ENCODE measurements around the gene SORL1-AS1.

SORL1-AS1 gene

DNA sequence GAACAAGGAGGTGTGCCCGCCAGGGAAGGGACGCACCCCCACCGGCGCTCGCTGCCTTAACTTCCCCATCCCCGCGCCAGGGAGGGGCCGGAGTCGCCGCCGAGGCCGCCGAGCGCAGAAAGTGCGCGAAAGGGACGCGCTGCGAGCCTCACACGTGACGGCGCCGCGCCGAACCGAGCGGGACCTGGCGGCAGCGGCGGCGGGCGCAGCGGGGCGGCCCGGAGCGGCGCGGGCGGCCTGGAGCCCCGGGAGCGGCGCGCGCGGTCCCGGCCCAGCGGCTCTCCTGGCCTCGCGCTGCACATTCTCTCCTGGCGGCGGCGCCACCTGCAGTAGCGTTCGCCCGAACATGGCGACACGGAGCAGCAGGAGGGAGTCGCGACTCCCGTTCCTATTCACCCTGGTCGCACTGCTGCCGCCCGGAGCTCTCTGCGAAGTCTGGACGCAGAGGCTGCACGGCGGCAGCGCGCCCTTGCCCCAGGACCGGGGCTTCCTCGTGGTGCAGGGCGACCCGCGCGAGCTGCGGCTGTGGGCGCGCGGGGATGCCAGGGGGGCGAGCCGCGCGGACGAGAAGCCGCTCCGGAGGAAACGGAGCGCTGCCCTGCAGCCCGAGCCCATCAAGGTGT lies 670 bp downstream of the SORL1-AS1 start, which contains the start of gene SORL1:
Gene SORL1 (plus strand): TSS at position 329 of the 623 bp plus-strand sequence. CDS start 18 bp downstream, at position 347.
- DNase-seq (ENCODE audit: low spot score) = peak; percentile 81

DNA sequence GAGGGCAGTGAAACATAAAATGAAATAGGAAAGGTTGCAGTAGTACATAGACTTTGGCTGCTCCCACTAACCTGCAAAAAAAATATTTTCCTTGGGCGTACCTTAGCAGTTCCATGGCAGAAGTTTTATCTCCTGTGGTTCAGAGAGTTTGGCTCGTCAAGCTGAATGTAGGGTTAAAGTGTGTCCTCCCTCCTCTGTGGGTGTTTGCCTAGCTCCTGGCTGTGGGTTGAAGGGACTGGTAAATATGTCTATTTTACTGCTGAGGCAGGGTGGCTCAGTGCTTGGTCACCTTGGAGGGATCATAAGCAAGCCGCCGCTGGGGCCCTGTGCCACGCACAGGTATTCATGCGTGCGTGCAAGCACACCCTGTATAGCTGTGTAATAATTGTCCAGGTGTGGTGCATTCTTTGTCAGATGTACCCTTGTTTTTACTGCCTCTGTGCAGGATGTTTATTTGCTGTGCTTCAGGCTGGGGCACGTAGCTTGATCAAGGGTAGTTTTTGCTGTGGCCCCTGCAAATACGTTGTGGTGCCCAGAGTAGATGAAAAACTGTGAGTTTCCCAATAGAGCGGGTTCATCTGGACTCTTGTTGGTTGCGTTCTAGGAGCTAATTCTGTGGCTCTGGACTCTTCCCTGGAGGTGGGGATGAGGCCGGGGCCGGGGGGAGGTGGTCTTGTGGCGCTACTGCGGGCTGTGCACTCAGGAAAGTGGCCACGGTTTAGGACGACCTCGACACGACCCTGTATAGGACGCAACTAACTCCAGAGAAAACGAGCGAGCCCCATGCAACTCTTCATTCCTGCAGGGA lies 1.4 kb downstream of the SORL1-AS1 start:
- DNase-seq (ENCODE audit: low spot score) = peak; percentile 68

GRCh38 chr11:121450401-121450800 lies 2.4 kb downstream of the SORL1-AS1 start:
- DNase-seq (ENCODE audit: low spot score) = no peak

GRCh38 chr11:121449626-121450025 lies 3.1 kb downstream of the SORL1-AS1 start:
- no peak for DNase-seq (ENCODE audit: low spot score)

GRCh38 chr11:121449123-121449522 lies 3.6 kb downstream of the SORL1-AS1 start:
- no peak for DNase-seq (ENCODE audit: low spot score)

DNA sequence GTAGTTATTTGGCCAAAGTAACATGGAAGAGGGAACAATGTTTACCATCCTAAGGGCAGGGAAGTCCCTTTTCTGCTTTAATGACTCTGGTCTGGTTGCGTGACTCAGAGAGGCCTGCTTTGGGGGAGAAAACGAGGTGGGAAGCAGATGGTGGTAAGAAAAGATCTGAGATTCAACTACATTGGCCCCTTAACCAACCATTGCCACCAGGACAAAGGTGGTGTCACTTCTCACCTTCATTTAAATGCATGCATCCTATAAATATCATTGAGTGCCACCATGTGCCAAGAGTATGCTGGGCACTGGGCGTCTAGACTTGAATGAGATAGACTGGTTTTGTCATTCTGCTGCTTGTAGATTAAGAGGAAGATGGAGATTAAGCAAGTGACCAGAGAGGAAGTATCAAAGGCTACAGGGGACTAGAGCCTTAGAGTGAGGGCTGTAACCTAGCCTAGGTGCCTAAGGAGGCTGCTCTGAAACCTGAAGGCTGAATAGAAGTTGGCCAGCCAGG lies 4.3 kb downstream of the SORL1-AS1 start:
- DNase-seq (ENCODE audit: low spot score) = no peak

GRCh38 chr11:121448011-121448410 lies 4.8 kb downstream of the SORL1-AS1 start:
- no peak for DNase-seq (ENCODE audit: low spot score)

DNA sequence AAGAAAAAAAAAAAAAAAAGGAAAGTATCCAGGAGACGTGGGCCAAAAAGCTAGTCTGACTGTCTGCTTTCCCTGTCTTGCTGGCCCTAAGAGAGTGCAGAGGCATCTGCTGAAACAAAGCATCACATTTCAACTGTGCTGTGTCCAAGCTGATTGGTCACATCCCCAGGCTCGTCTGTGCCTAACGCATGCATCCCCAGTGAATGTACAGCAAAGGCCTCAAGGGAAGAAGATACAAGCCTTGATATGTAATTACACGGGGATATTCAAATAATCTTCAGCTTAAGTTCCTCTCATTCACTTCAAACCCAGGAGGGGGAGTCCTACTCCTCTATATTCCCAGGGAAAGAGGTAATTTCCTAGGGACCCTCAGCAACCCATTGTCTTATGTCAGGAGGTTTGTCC lies 6.0 kb downstream of the SORL1-AS1 start:
- DNase-seq (ENCODE audit: low spot score) = no peak

DNA sequence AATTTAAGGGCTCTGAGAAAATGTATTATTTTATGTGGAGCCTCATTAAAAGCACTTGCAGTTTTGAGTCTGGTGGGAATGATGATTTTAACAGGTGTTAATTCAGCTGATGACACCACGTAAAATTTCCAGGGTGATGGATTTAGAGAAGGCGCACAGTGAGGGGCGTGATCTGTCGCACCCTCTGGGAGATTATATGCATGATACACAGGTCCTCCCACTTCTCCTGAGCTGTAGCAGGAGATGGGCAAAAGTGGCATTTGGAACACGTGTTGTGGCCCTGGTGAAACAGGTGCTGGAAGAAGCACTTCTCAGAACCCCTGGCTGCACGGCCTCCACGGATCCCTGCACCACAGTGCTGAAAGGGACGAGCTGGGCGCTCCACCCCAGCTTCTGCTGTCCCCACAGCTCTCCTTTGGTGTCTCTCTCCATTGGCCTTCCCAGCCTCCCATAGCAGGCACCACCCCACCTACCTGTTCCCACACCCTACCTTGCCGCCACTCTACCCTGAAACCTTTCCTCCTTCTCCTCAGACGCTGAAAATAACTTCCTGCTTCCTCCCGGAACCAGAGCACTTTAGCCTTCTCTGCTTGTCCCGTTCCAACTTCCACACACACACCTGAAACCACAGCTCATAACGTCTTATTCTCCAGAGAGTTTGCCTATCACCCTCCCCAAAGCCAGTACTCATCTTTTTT lies 7.5 kb downstream of the SORL1-AS1 start:
- DNase-seq (ENCODE audit: low spot score) = no peak

- DNase-seq (ENCODE audit: low spot score) = no peak
Measured at GRCh38 chr11:121444526-121444925, 8.2 kb downstream of the SORL1-AS1 start.

DNA sequence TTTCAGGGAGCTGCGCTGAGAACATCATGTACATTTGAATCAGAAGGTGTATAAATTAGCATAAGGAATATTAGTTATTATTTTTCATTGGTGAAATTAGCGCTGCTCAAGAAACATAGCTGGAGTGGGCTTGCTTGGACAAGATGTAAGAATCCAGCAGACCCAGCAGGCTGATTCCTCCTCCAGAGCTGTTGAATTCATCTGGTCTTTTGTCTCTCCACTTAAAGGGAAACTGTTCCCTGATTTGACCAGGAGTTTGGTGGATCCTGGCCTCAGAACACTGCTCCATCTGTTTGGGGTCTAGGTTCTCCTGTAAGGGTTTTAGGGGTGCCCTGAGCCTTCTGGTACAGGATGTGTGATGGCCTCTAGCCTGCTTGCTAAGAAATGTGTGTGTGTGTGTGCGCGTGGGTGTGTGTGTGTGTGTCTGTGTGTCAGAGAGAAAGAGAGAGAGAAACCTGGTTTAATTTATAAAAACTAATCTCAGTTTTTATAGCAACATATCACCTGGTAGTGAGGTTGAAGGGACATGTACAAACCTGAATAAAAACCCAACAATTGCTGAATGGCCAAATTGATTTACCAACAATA lies 9.0 kb downstream of the SORL1-AS1 start:
- DNase-seq (ENCODE audit: low spot score) = no peak

DNA sequence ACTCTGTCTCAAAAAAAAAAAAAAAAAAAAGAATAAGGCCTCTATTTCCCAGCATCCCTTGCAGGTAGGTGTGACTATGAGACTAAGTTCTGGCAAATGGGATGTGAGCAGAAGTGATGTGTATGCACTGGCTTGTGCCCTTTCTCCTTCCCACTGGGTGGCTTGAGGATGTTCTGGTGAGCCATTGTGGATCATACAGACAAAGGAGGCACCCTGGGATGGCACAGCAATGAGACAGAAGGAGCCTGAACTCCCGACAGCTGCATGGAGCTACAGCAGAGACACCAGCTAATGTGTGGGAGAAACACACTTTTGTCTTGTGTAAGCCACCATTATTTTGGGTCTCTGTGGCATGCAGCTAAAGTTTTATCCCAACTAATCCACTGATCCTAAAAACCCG lies 11.2 kb downstream of the SORL1-AS1 start:
- DNase-seq (ENCODE audit: low spot score) = no peak

- no peak for DNase-seq (ENCODE audit: low spot score)
Measured at GRCh38 chr11:121439759-121440158, 13.0 kb downstream of the SORL1-AS1 start.

- no peak for DNase-seq (ENCODE audit: low spot score)
Measured at GRCh38 chr11:121439337-121439736, 13.4 kb downstream of the SORL1-AS1 start.

DNA sequence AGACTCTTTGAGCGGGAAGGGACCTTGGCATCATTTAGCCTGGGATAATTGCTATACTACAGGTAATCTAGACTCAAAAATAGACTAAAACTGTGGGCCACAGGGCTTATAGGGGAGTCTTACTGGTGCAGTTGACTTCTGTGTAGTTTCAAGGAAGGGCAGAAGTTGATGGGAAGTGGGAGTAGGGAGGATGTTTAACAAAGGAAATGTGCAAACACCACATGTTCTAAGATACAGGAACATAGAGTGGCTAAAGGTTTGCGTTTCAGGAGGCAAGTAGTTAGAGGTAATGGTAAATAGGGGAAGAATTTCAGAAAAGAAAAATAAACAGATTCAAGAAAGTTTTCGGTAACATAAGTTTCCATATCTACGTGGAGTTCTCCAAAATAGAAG lies 15.1 kb downstream of the SORL1-AS1 start:
- no peak for DNase-seq (ENCODE audit: low spot score)

DNA sequence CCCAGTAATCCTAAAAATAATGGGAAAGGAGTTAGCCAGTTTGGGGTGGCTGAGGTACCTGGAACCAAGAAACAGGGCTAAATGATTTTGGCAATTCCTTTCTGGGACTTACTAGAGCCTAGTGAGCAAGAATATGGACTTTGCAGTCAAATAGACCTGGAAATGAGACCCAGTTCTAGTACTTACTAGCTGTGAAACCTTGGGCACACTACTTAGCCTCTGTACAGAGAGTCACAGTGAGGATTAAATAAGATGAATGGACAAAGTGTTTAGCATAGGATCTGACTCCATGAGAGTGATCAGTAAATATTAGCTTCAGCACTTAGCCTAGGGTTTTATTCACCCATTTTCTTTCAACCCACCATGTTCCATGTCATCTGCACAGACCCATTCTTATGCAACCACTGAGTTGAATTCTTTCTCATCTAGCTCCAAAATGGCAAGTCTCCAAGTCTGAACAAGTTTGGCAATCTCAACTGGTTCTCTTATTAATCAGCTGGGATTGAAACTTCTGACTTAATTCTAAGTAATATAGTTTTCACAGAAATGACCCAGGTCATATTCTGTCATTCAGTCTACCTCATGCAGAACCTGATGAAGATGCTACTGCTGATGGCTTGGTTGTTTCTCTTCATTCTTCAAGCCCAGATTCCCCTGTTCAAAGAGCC lies 15.6 kb downstream of the SORL1-AS1 start:
- no peak for DNase-seq (ENCODE audit: low spot score)

DNA sequence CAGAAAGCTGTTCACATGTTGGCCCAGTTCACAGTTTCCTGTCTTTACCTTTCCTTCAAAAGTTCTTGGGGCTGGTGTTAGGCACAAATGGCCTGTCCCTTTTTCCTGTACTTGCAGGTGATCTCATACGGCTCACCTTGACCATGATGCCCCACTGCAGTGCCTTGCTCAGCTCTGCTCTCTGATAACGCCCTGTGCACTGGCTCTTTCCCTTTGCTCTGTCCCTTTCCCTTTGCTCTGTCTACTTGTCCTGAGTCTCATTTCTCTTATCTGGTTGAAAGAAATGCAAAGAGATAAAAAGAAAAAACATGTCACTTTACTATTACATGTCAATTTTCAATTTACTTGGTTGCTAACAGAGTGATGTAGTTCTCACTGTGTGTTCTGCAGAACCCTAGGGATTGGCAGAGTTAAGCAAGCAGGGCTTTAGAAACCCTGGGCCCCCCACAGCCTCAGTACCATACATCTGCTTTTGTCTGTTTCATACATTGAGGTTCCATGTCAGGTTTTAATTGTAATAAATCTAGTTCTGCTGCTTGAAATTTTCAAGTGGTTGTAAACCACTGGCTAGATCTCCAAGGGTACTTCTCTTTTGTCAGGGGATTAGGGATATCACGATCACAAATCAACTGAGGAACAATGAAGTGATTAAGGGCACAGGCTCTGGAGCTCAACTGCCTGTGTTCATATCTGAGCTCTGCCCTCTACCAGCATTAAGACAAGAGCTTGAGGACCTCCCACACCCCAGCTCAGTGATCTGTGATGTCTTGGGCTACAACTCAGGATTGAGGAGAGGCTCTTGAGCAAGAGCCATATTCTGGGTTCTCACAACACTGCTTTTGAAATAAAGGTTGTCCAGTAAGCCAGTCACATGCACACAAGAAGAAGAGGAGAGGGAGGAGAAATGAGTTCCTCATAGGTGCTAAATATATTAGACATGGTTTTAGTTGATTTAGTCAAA lies 16.9 kb downstream of the SORL1-AS1 start:
- no peak for DNase-seq (ENCODE audit: low spot score)

GRCh38 chr11:121435132-121435531 lies 17.6 kb downstream of the SORL1-AS1 start:
- DNase-seq (ENCODE audit: low spot score) = no peak

DNA sequence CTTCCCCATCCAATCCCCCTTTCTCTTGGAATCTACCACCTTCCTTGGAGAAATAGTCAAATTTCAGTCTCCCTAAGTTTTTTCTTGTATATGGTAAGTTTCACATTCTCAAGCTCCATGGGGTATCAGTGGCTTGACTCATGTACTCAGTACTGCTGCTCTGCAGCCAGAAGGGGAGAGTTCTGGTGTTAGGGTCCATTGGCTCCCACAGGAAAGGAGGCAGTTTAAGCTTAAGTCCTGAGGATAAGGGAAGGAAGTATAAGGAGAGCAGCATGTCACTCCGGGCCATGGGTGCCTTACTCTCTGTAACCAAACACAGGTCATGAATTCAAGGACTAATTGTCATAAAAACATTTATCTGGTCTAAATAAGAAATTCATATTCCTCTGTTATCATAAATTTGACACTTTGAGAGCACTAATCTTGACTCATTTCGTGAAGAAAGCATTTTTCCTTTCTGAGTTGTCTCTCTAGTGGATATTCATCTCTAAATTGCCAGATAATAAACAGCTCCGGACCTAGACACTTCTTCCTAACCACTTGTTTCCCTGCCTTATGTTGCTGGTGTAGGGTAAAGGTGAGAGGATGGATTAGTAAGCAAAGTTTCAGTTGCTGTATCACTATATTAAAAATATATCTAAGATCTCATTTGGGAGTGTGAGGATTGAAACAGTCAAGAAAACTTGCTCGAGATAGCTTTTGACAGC lies 20.8 kb downstream of the SORL1-AS1 start:
- no peak for DNase-seq (ENCODE audit: low spot score)

DNA sequence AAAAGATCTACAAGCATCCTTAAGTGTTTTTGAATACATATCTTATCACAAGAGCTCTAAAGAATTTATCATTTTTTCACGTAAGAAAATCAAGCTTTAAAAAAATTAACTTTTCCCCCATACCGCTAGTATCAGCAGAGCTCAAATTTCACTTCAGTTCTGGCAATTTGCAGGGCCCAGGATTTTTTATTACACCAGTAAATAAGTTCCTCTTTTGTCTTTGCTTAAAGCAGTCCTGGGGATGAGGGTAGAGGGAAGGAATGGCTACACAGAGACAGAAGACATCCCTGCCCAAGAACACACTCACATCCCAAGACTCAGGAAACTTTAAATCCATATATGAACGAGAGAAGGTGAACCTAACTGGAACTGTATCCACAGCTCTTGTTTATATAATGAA lies 23.2 kb downstream of the SORL1-AS1 start:
- no peak for DNase-seq (ENCODE audit: low spot score)
